Activated B cell treated with CpG ODN at 0.5 μM for 24 hours (primary cell): Measurements from ENCODE around the gene PCNX2. TPM values are rescaled to one million over a fixed set of nuclear protein-coding genes. Genes with fewer than 3 reads are reported as not detected.

Experiments
- ATAC-seq: fragments of 200-7000 bp; cut with Tn5 transposase; one replicate; pipeline ENCODE4 v1.10.0; 2021; ENCODE audit warnings: low read depth, mild to moderate bottlenecking, moderate library complexity
- CTCF ChIA-PET: fragments of 350-600 bp; sonication (Branson Sonifier 250); formaldehyde crosslinking; loops from one replicate; lab custom pipeline; 2021; ENCODE audit warnings: antibody characterized with exemption; lab: Charles Lee
- POLR2A ChIA-PET: fragments of 350-600 bp; sonication (Branson Sonifier 250); formaldehyde crosslinking; loops from one replicate; lab custom pipeline; 2021; ENCODE audit warnings: antibody characterized with exemption; lab: Charles Lee
- DNase-seq: peaks from one replicate; pipeline ENCODE4 v3.0.0; 2022
- H3K27ac Mint-ChIP-seq: one replicate; pipeline ENCODE4 v1.8.0; 2020; ENCODE audit warnings: mixed read lengths
- H3K27me3 Mint-ChIP-seq: one replicate; pipeline ENCODE4 v1.8.0; 2021; ENCODE audit warnings: mixed read lengths
- H3K36me3 Mint-ChIP-seq: one replicate; pipeline ENCODE4 v1.8.0; 2021; ENCODE audit warnings: low read depth, mixed read lengths
- H3K4me1 Mint-ChIP-seq: one replicate; pipeline ENCODE4 v1.8.0; 2021; ENCODE audit warnings: mixed read lengths
- H3K4me3 Mint-ChIP-seq: one replicate; pipeline ENCODE4 v1.8.0; 2020; ENCODE audit warnings: mild to moderate bottlenecking, mixed read lengths
- H3K9me3 Mint-ChIP-seq: one replicate; pipeline ENCODE4 v1.8.0; 2020; ENCODE audit warnings: mixed read lengths
- intact Hi-C: fragments of 100-400 bp; cut with micrococcal nuclease; formaldehyde crosslinking; loops from one replicate; pipeline ENCODE4 v1.15.1; 2024
- total RNA-seq: library from RNA; stranded (reverse); gene quantifications from 2 replicates; pipeline ENCODE4 v1.2.3, GENCODE V29; 2022
- TF ChIP-seq, protein P1 (sequence below): fragments of 200-600 bp; IDR thresholded peaks from one replicate; pipeline ENCODE4 v1.8.0; 2022; ENCODE audit warnings: antibody characterized with exemption, mild to moderate bottlenecking

PCNX2 gene
- total RNA-seq, 1 donor from 2014 or later = 20.4 TPM

- POLR2A ChIA-PET = no interaction called here
These were observed 54.5 kb downstream of the PCNX2 start for GRCh38 chr1:233240829-233241682.

GRCh38 chr1:233240371-233240770, 55.2 kb downstream of the PCNX2 start:
- CTCF ChIA-PET = no interaction called here
- H3K27me3 Mint-ChIP-seq = no peaks in the 10 kb centered on the region
- intact Hi-C loops = loop anchor here (10.0 kb wide), 1 partner anchor 1376 kb away; no protein-coding TSS in a partner anchor
- no peak overlapping the region for H3K4me3 Mint-ChIP-seq
- no peak for ATAC-seq
- TF ChIP-seq, protein P1, sequence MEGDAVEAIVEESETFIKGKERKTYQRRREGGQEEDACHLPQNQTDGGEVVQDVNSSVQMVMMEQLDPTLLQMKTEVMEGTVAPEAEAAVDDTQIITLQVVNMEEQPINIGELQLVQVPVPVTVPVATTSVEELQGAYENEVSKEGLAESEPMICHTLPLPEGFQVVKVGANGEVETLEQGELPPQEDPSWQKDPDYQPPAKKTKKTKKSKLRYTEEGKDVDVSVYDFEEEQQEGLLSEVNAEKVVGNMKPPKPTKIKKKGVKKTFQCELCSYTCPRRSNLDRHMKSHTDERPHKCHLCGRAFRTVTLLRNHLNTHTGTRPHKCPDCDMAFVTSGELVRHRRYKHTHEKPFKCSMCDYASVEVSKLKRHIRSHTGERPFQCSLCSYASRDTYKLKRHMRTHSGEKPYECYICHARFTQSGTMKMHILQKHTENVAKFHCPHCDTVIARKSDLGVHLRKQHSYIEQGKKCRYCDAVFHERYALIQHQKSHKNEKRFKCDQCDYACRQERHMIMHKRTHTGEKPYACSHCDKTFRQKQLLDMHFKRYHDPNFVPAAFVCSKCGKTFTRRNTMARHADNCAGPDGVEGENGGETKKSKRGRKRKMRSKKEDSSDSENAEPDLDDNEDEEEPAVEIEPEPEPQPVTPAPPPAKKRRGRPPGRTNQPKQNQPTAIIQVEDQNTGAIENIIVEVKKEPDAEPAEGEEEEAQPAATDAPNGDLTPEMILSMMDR = no peak
- DNase-seq = no peak
- H3K9me3 Mint-ChIP-seq = no peaks in the 10 kb centered on the region
- H3K27ac Mint-ChIP-seq = no peak overlapping the region
- peaks cover 3% of the 10 kb centered on the region for H3K36me3 Mint-ChIP-seq
- POLR2A ChIA-PET = no interaction called here
- H3K4me1 Mint-ChIP-seq = no peaks in the 10 kb centered on the region

More at GRCh38 chr1:233240829-233241682, 54.5 kb downstream of the PCNX2 start:
- H3K36me3 Mint-ChIP-seq = peaks cover under 1% of the 10 kb centered on the region
- intact Hi-C loops = loop anchor here (10.0 kb wide), 1 partner anchor 1376 kb away; no protein-coding TSS in a partner anchor
- TF ChIP-seq, protein P1 = no peak
- CTCF ChIA-PET = no interaction called here
- no peak for DNase-seq
- H3K4me1 Mint-ChIP-seq = no peaks in the 10 kb centered on the region
- H3K4me3 Mint-ChIP-seq = no peak overlapping the region
- H3K27me3 Mint-ChIP-seq = no peaks in the 10 kb centered on the region
- H3K27ac Mint-ChIP-seq = no peak overlapping the region
- no peak for ATAC-seq
- H3K9me3 Mint-ChIP-seq = no peaks in the 10 kb centered on the region

GRCh38 chr1:233238884-233239431, 56.6 kb downstream of the PCNX2 start:
- TF ChIP-seq, protein P1 = no peak
- ChIA-PET CTCF (no interaction called here), POLR2A (no interaction called here)
- H3K27ac Mint-ChIP-seq = no peak overlapping the region
- peaks cover 5% of the 10 kb centered on the region for H3K36me3 Mint-ChIP-seq
- H3K27me3 Mint-ChIP-seq = no peaks in the 10 kb centered on the region
- no peaks in the 10 kb centered on the region for H3K4me1 Mint-ChIP-seq
- intact Hi-C loops = no loop called here
- no peaks in the 10 kb centered on the region for H3K9me3 Mint-ChIP-seq
- ATAC-seq (no peak), DNase-seq (no peak)
- no peak overlapping the region for H3K4me3 Mint-ChIP-seq

DNA sequence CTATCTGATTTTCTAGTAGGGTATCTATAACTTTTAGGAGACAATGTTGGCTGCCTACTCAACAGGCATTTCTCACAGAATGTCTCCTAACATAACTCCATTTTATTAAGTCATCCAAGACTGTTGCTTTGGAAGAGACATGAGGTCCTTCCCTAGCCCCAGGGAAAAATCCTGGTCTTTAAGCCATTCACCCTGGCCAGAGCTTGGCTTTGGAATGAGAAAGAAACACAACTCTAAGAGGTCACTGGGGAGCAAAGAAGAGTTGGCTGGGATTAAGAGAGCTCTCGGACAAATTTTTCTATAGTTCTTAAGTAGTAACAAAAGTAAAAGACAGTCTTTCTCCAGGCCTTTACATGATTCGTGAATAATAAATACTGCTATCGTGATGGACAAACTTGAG, 57.9 kb downstream of the PCNX2 start:
- ChIA-PET CTCF (no interaction called here), POLR2A (no interaction called here)
- intact Hi-C loops = no loop called here
- no peaks in the 10 kb centered on the region for H3K9me3 Mint-ChIP-seq
- ATAC-seq (no peak), DNase-seq (no peak)
- H3K27me3 Mint-ChIP-seq = no peaks in the 10 kb centered on the region
- H3K4me3 Mint-ChIP-seq = no peak overlapping the region
- no peak overlapping the region for H3K27ac Mint-ChIP-seq
- TF ChIP-seq, protein P1 = no peak
- peaks cover 8% of the 10 kb centered on the region for H3K36me3 Mint-ChIP-seq
- no peaks in the 10 kb centered on the region for H3K4me1 Mint-ChIP-seq

- DNase-seq (no peak), ATAC-seq (no peak)
- Mint-ChIP-seq H3K4me1 (no peaks in the 10 kb centered on the region), H3K27me3 (no peaks in the 10 kb centered on the region), H3K27ac (no peak overlapping the region), H3K9me3 (no peaks in the 10 kb centered on the region), H3K4me3 (no peak overlapping the region), H3K36me3 (peaks cover 9% of the 10 kb centered on the region)
- ChIA-PET CTCF (no interaction called here), POLR2A (no interaction called here)
- intact Hi-C loops = no loop called here
- TF ChIP-seq, protein P1 = no peak
These were observed 62.0 kb downstream of the PCNX2 start for GRCh38 chr1:233233508-233234040.
